HepG2 (cell line): ENCODE data around the gene NEAT1. TPM values are rescaled to one million over a fixed set of nuclear protein-coding genes. Genes with fewer than 3 reads are reported as not detected.
A peak's percentile ranks its signal among the peaks of the same experiment; 100 is the strongest.

ENCODE experiments used
- ASH2L ChIP-seq: fragments of 300-600, 200-600 bp; sonication (generic); IDR thresholded peaks from 2 replicates; pipeline ENCODE4 v1.7.0; 2017; ENCODE audit warnings: low read depth, mild to moderate bottlenecking, moderate library complexity, mixed read lengths, low read length; ENCODE audit not compliant: insufficient read length
- BHLHE40 ChIP-seq: IDR thresholded peaks from 2 replicates; pipeline ENCODE4 v1.6.1; 2011; ENCODE audit warnings: low read length, improper control_type of control experiment
- CCAR2 ChIP-seq: fragments of 200-400 bp; formaldehyde crosslinking; optimal IDR thresholded peaks from 2 replicates; pipeline ENCODE3; 2018; ENCODE audit warnings: low read depth, mild to moderate bottlenecking, low read length, moderate library complexity
- CEBPZ ChIP-seq: IDR thresholded peaks from 2 replicates; pipeline ENCODE4 v1.6.1; 2012; ENCODE audit warnings: low read length, improper control_type of control experiment
- EHMT2 ChIP-seq: fragments of 200-600 bp; sonication (generic); IDR thresholded peaks from 2 replicates; pipeline ENCODE4 v1.7.0; 2017; ENCODE audit warnings: antibody characterized with exemption, low read depth, low read length, borderline replicate concordance
- GPN1 ChIP-seq: sonication (generic); formaldehyde crosslinking; IDR thresholded peaks from 2 replicates; pipeline ENCODE4 v1.5.1; 2020; ENCODE audit warnings: missing genetic modification reagents, borderline replicate concordance
- GRHL1 ChIP-seq: sonication (generic); formaldehyde crosslinking; conservative IDR thresholded peaks from 2 replicates; pipeline ENCODE4 v1.8.0; 2022; ENCODE audit warnings: missing genetic modification reagents
- HNF4G ChIP-seq, 2 experiments: sonication (generic) in 1 of 2; formaldehyde crosslinking in 1 of 2; IDR thresholded peaks; 2 replicates each; pipeline versions ENCODE4 v1.4.0 to v1.6.1; 2011 to 2020; ENCODE audit warnings: borderline replicate concordance in 2 of 2, low read depth in 2 of 2, mild to moderate bottlenecking in 2 of 2, low read length in 1 of 2, missing genetic modification reagents in 1 of 2, moderate library complexity in 1 of 2
- IKZF1 ChIP-seq: fragments of 450-650 bp; IDR thresholded peaks from 2 replicates; pipeline ENCODE4 v1.7.1; 2016
- MYNN ChIP-seq: sonication (generic); formaldehyde crosslinking; IDR thresholded peaks from 2 replicates; pipeline ENCODE4 v1.4.0; 2020; ENCODE audit warnings: mild to moderate bottlenecking, low read depth, missing genetic modification reagents
- PAF1 ChIP-seq: IDR thresholded peaks from 2 replicates; pipeline ENCODE4 v1.6.1; 2016; ENCODE audit warnings: missing genetic modification reagents, missing compliant biosample characterization
- SALL2 ChIP-seq: sonication (generic); formaldehyde crosslinking; IDR thresholded peaks from 2 replicates; pipeline ENCODE4 v1.8.1; 2023; ENCODE audit warnings: mild to moderate bottlenecking, missing genetic modification reagents, inconsistent platforms
- U2AF1 ChIP-seq: fragments of 200-400 bp; formaldehyde crosslinking; optimal IDR thresholded peaks from 2 replicates; pipeline ENCODE3; 2017; ENCODE audit warnings: mild to moderate bottlenecking, low read depth, low read length
- ZBTB1 ChIP-seq: sonication (generic); formaldehyde crosslinking; IDR thresholded peaks from 2 replicates; pipeline ENCODE4 v1.4.0; 2020; ENCODE audit warnings: missing genetic modification reagents, borderline replicate concordance
- ZBTB26 ChIP-seq: IDR thresholded peaks from 2 replicates; pipeline ENCODE4 v1.6.1; 2016; ENCODE audit warnings: missing compliant biosample characterization, missing genetic modification reagents, borderline replicate concordance
- ZNF18 ChIP-seq: sonication (generic); formaldehyde crosslinking; IDR thresholded peaks from 2 replicates; pipeline ENCODE4 v1.8.0; 2022; ENCODE audit warnings: mild to moderate bottlenecking, missing genetic modification reagents; ENCODE audit not compliant: insufficient replicate concordance
- ZNF329 ChIP-seq: sonication (generic); formaldehyde crosslinking; IDR thresholded peaks from 2 replicates; pipeline ENCODE4 v1.9.0; 2021; ENCODE audit warnings: low read depth, mild to moderate bottlenecking, missing genetic modification reagents
- ZNF580 ChIP-seq: IDR thresholded peaks from 2 replicates; pipeline ENCODE4 v1.6.1; 2016; ENCODE audit warnings: low read depth, borderline replicate concordance
- ZNF703 ChIP-seq: sonication (generic); formaldehyde crosslinking; IDR thresholded peaks from 2 replicates; pipeline ENCODE4 v1.5.1; 2020; ENCODE audit warnings: missing genetic modification reagents, mild to moderate bottlenecking, moderate library complexity, borderline replicate concordance
- ZNF724P ChIP-seq: sonication (generic); formaldehyde crosslinking; IDR thresholded peaks from 2 replicates; pipeline ENCODE4 v1.8.0; 2022; ENCODE audit warnings: missing genetic modification reagents, borderline replicate concordance
- ZSCAN9 ChIP-seq: IDR thresholded peaks from 2 replicates; pipeline ENCODE4 v1.6.1; 2016; ENCODE audit warnings: borderline replicate concordance
- polyA plus RNA-seq, 8 experiments: library from polyadenylated mRNA; depleted of rRNA in 3 of 8; stranded (reverse) in 7 of 8; unstranded in 1 of 8; fragments of >200 nt; fragmentation: Illumina TruSeq in 4 of 8; extraction: Trizol in 4 of 8; gene quantifications; 2 replicates each; pipeline versions ENCODE4 v1.2.1 to v1.2.3, GENCODE V29; 2011 to 2016; ENCODE audit warnings: low read depth in 4 of 8, missing spikeins in 1 of 8, mixed read lengths in 1 of 8; ENCODE audit not compliant: insufficient read depth in 1 of 8
- total RNA-seq, 5 experiments: library from RNA; depleted of rRNA; stranded (reverse); fragments of >200 nt; fragmentation: Illumina TruSeq; extraction: Trizol; gene quantifications; 2 replicates each; pipeline ENCODE4 v1.2.3, GENCODE V29; 2016; ENCODE audit warnings: low read depth in 1 of 5

NEAT1 gene
- total and polyA plus RNA-seq, 2 of the 13 experiments (the other 11 are each of a cell fraction or from before 2014, with no cell fraction given), result 20.5 to 41.2 TPM

GRCh38 chr11:65419772-65420481 is 2.7 kb upstream of the NEAT1 start (continued):
- TF ChIP-seq CEBPZ (no peak), GRHL1 (CRISPR knock-in tag) (no peak), BHLHE40 (peak; percentile 28; the same call in 1 of the 2 replicates), SALL2 (no peak), ZNF18 (CRISPR knock-in tag) (peak; percentile 81), ASH2L (no peak), ZNF580 (no peak), EHMT2 (no peak), ZNF329 (CRISPR knock-in tag) (no peak), MYNN (CRISPR knock-in tag) (no peak), HNF4G (IDR thresholded peaks at IDR 0.05; ENCODE audit: borderline replicate concordance, low read depth, low read length) (no peak), HNF4G (CRISPR knock-in tag; IDR thresholded peaks at IDR 0.05; ENCODE audit: borderline replicate concordance, low read depth) (peak; percentile 41; the same call in 1 of the 2 replicates), ZNF724P (no peak), ZNF703 (CRISPR knock-in tag) (no peak), ZBTB1 (no peak), U2AF1 (no peak), PAF1 (CRISPR knock-in tag) (peak; percentile 48; the same call in 1 of the 2 replicates), IKZF1 (no peak), CCAR2 (no peak), ZSCAN9 (CRISPR knock-in tag) (no peak), ZBTB26 (CRISPR knock-in tag) (peak; percentile 100), GPN1 (CRISPR knock-in tag) (no peak)
